Right forelimb (tissue), 1 donor: Measurements from ENCODE around the gene CD74.

Source experiments
- DNase-seq: peaks from one replicate; pipeline ENCODE4 v3.0.0-alpha.2; 2018

Gene CD74

GRCh38 chr5:150409638-150410523, 2.8 kb downstream of the CD74 start:
- peak; percentile 81 for DNase-seq

GRCh38 chr5:150408231-150408943, 4.3 kb downstream of the CD74 start:
- DNase-seq: no peak

- no peak for DNase-seq
These were observed 5.5 kb downstream of the CD74 start for GRCh38 chr5:150407096-150407720.

- no peak for DNase-seq
These were observed 6.0 kb downstream of the CD74 start for GRCh38 chr5:150406723-150407095.

GRCh38 chr5:150406103-150406722, 6.5 kb downstream of the CD74 start:
- DNase-seq: no peak

- no peak for DNase-seq
These were observed 7.5 kb downstream of the CD74 start for GRCh38 chr5:150404941-150405816.

- no peak for DNase-seq
These were observed 8.2 kb downstream of the CD74 start for GRCh38 chr5:150404535-150404934.

GRCh38 chr5:150404121-150404520, 8.6 kb downstream of the CD74 start:
- no peak for DNase-seq

- DNase-seq: no peak
These were observed 9.8 kb downstream of the CD74 start for GRCh38 chr5:150402901-150403342.

- no peak for DNase-seq
These were observed 10.4 kb downstream of the CD74 start for GRCh38 chr5:150402229-150402773.

GRCh38 chr5:150401376-150402228, 11.1 kb downstream of the CD74 start:
- no peak for DNase-seq

- DNase-seq: no peak
These were observed 11.7 kb downstream of the CD74 start for GRCh38 chr5:150401076-150401375.

- DNase-seq: no peak
These were observed 12.2 kb downstream of the CD74 start for GRCh38 chr5:150400316-150401075.

GRCh38 chr5:150399524-150400211, 13.0 kb downstream of the CD74 start:
- no peak for DNase-seq

- no peak for DNase-seq
These were observed 13.8 kb downstream of the CD74 start for GRCh38 chr5:150398722-150399523.

GRCh38 chr5:150397782-150398721, 14.7 kb downstream of the CD74 start:
- DNase-seq: no peak

- no peak for DNase-seq
These were observed 15.4 kb downstream of the CD74 start for GRCh38 chr5:150397146-150397781.
